Neural progenitor cell (in vitro differentiated cells): ENCODE results near the gene IGFL1.

Experiments
- EZH2 ChIP-seq: fragments of 200-600 bp; sonication (generic); IDR thresholded peaks from 2 replicates; pipeline ENCODE4 v1.6.1; 2017; ENCODE audit warnings: antibody characterized with exemption, mild to moderate bottlenecking, moderate library complexity
- EZH2phosphoT487 ChIP-seq: fragments of 200-600 bp; sonication (generic); IDR thresholded peaks from 2 replicates; pipeline ENCODE4 v1.6.1; 2017; ENCODE audit warnings: antibody characterized with exemption
- TF ChIP-seq, protein P1 (sequence below): fragments of 200-600 bp; sonication (generic); IDR thresholded peaks from 2 replicates; pipeline ENCODE4 v1.5.1; 2017; ENCODE audit warnings: antibody characterized with exemption, mild to moderate bottlenecking

DNA sequence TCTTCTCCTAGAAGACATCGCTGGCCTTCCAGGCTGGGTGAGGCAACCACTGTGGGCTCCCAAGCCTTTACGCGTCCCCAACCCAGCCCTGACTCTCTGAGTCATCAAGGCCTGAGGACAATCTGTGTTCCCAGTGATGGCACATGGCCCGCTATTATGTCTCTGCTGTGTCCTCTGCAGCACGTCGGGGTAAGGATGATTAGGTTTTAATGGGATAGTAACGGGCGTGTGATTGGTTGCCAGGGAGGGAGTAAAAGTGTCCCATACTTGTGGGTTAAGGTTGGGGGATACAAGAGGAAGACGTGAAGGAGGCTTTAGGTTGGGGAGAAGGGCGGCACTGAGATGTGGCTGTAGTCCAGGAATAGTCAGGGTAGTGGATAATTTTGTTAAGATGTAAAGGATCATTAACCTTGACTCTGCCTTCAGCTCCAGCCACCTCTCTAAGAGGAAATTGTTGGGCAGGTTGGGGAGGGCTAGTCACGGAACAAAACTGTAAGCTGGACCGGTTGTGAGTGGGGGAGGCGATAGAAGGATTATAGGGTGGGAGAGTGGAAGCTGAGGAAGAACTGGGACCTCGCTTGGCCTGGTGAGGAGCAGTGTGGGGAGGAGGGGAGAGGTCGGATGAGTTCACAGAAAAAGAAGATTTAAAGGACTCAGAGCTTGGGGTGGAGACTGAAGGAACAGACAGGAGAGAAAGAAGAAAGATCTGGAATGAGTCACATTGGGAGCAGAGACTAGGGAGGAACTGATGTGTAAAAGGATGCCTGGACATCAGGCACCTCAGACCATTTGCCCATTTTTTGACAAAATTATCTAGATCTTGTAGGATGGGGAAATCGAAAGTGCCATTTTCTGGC lies 27.9 kb upstream of the IGFL1 start:
- TF ChIP-seq, protein P1, sequence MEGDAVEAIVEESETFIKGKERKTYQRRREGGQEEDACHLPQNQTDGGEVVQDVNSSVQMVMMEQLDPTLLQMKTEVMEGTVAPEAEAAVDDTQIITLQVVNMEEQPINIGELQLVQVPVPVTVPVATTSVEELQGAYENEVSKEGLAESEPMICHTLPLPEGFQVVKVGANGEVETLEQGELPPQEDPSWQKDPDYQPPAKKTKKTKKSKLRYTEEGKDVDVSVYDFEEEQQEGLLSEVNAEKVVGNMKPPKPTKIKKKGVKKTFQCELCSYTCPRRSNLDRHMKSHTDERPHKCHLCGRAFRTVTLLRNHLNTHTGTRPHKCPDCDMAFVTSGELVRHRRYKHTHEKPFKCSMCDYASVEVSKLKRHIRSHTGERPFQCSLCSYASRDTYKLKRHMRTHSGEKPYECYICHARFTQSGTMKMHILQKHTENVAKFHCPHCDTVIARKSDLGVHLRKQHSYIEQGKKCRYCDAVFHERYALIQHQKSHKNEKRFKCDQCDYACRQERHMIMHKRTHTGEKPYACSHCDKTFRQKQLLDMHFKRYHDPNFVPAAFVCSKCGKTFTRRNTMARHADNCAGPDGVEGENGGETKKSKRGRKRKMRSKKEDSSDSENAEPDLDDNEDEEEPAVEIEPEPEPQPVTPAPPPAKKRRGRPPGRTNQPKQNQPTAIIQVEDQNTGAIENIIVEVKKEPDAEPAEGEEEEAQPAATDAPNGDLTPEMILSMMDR, result no peak
- TF ChIP-seq EZH2 (no peak), EZH2phosphoT487 (no peak)
